H1 (cell line): ENCODE results near the gene MICU2. TPM values are rescaled to one million over a fixed set of nuclear protein-coding genes. Genes with fewer than 3 reads are reported as not detected.

Experiments
- CTCF ChIA-PET: fragments of 300-600 bp; sonication (Branson Sonifier 250); formaldehyde crosslinking; loops from one replicate; lab custom pipeline; 2021; ENCODE audit not compliant: partially characterized antibody; lab: Charles Lee
- POLR2A ChIA-PET: fragments of 300-600 bp; sonication (Branson Sonifier 250); formaldehyde crosslinking; loops from one replicate; lab custom pipeline; 2021; ENCODE audit warnings: inconsistent platforms; ENCODE audit not compliant: partially characterized antibody; lab: Charles Lee
- DNase-seq, 2 experiments: peaks; one replicate each; pipeline versions ENCODE4 v3.0.0 to v3.0.0-alpha.2; 2010 to 2022; ENCODE audit warnings: low spot score in 2 of 2, low read depth in 1 of 2, mixed read lengths in 1 of 2
- FAIRE-seq: peaks from 2 replicates; lab custom pipeline; 2011; peaks lifted over from hg19 to GRCh38; lab: Jason Lieb, UNC
- H2AFZ ChIP-seq: 2 replicates; pipeline ENCODE4 v1.8.1; 2012; ENCODE audit warnings: low read length, inconsistent platforms
- H2AK5ac ChIP-seq: 2 replicates; pipeline ENCODE4 v1.6.1; 2013; ENCODE audit warnings: low read depth, low read length
- H2BK120ac ChIP-seq: replicated peaks from 2 replicates; pipeline ENCODE3; 2013; ENCODE audit warnings: low read depth, low read length, inconsistent platforms
- H2BK12ac ChIP-seq: 2 replicates; pipeline ENCODE4 v1.6.1; 2013; ENCODE audit warnings: low read depth, low read length
- H2BK15ac ChIP-seq: 2 replicates; pipeline ENCODE4 v1.6.1; 2013; ENCODE audit warnings: low read length
- H2BK20ac ChIP-seq: 2 replicates; pipeline ENCODE4 v1.6.1; 2013; ENCODE audit warnings: low read length
- H2BK5ac ChIP-seq: 2 replicates; pipeline ENCODE4 v1.6.1; 2013; ENCODE audit warnings: low read depth, low read length
- H3K14ac ChIP-seq: 2 replicates; pipeline ENCODE4 v1.6.1; 2013; ENCODE audit warnings: inconsistent platforms; ENCODE audit not compliant: insufficient read length
- H3K18ac ChIP-seq: 2 replicates; pipeline ENCODE4 v1.6.1; 2013; ENCODE audit warnings: low read length; ENCODE audit errors: extremely low read depth
- H3K23ac ChIP-seq: 2 replicates; pipeline ENCODE4 v1.6.1; 2013; ENCODE audit warnings: inconsistent platforms; ENCODE audit not compliant: insufficient read length
- H3K23me2 ChIP-seq: 2 replicates; pipeline ENCODE4 v1.6.1; 2013; ENCODE audit warnings: low read depth, low read length
- H3K27ac ChIP-seq: 2 replicates; pipeline ENCODE4 v1.6.1; 2011; ENCODE audit warnings: low read depth, low read length, inconsistent platforms
- H3K27me3 ChIP-seq, 4 experiments: replicated peaks in 1 of 4; 1 replicate in 1 of 4; 2 replicates in 3 of 4; pipeline versions ENCODE4 v1.6.1 to v1.8.1; 2011 to 2013; ENCODE audit warnings: low read length in 3 of 4, mild to moderate bottlenecking in 3 of 4, inconsistent platforms in 2 of 4, mixed read lengths in 2 of 4, moderate library complexity in 1 of 4; ENCODE audit not compliant: control insufficient read depth in 3 of 4, insufficient read depth in 3 of 4; ENCODE audit errors: extremely low read depth in 1 of 4
- H3K36me3 ChIP-seq, 4 experiments: 2 replicates each; pipeline versions ENCODE4 v1.6.1 to v1.8.1; 2011 to 2013; ENCODE audit warnings: mild to moderate bottlenecking in 4 of 4, low read length in 3 of 4, moderate library complexity in 2 of 4, control low read depth in 1 of 4, inconsistent platforms in 1 of 4; ENCODE audit not compliant: insufficient read depth in 4 of 4, control insufficient read depth in 2 of 4
- H3K4ac ChIP-seq: replicated peaks from 2 replicates; pipeline ENCODE3; 2013; ENCODE audit warnings: low read length, low read depth, mixed read lengths, inconsistent platforms; ENCODE audit not compliant: insufficient read length
- H3K4me1 ChIP-seq, 4 experiments: replicated peaks in 1 of 4; 1 replicate in 1 of 4; 2 replicates in 3 of 4; pipeline versions ENCODE4 v1.6.1 to v1.8.1; 2011 to 2013; ENCODE audit warnings: low read length in 3 of 4, inconsistent platforms in 2 of 4, mixed read lengths in 1 of 4; ENCODE audit not compliant: insufficient read depth in 4 of 4, control insufficient read depth in 3 of 4
- H3K4me2 ChIP-seq, 2 experiments: 2 replicates each; pipeline versions ENCODE4 v1.6.1 to v1.8.1; 2011 to 2013; ENCODE audit warnings: low read depth in 2 of 2, low read length in 2 of 2, control low read depth in 1 of 2, inconsistent platforms in 1 of 2, mild to moderate bottlenecking in 1 of 2; ENCODE audit not compliant: insufficient read depth in 1 of 2
- H3K4me3 ChIP-seq, 4 experiments: fragments of 200-600, 300-600 bp in 1 of 4; sonication (generic), shearing (Covaris generic), sonication (Bioruptor Twin) in 1 of 4; 2 replicates each; pipeline versions ENCODE4 v1.5.1 to v1.8.1; 2011 to 2016; ENCODE audit warnings: low read length in 4 of 4, low read depth in 3 of 4, control low read depth in 2 of 4, inconsistent platforms in 2 of 4, mild to moderate bottlenecking in 2 of 4, mixed read lengths in 1 of 4, moderate library complexity in 1 of 4; ENCODE audit not compliant: insufficient read depth in 2 of 4; ENCODE audit errors: extremely low read depth in 1 of 4
- H3K56ac ChIP-seq: replicated peaks from 2 replicates; pipeline ENCODE3; 2013; ENCODE audit warnings: low read depth, mild to moderate bottlenecking, mixed read lengths, low read length, inconsistent platforms; ENCODE audit not compliant: insufficient read length
- H3K79me1 ChIP-seq: 2 replicates; pipeline ENCODE4 v1.6.1; 2013; ENCODE audit warnings: low read depth, low read length, control low read depth
- H3K79me2 ChIP-seq, 2 experiments: 2 replicates each; pipeline versions ENCODE4 v1.6.1 to v1.8.1; 2012 to 2013; ENCODE audit warnings: low read length in 2 of 2, mild to moderate bottlenecking in 2 of 2, inconsistent platforms in 1 of 2; ENCODE audit not compliant: insufficient read depth in 2 of 2, control insufficient read depth in 1 of 2
- H3K9ac ChIP-seq, 4 experiments: replicated peaks in 1 of 4; 1 replicate in 1 of 4; 2 replicates in 3 of 4; pipeline versions ENCODE4 v1.6.1 to v1.8.1; 2011 to 2013; ENCODE audit warnings: low read depth in 3 of 4, low read length in 3 of 4, control low read depth in 2 of 4, mild to moderate bottlenecking in 2 of 4, moderate library complexity in 2 of 4, inconsistent platforms in 1 of 4; ENCODE audit errors: extremely low read depth in 1 of 4
- H3K9me3 ChIP-seq, 2 experiments: 2 replicates each; pipeline versions ENCODE4 v1.6.1 to v1.8.1; 2012 to 2013; ENCODE audit warnings: mild to moderate bottlenecking in 2 of 2, moderate library complexity in 2 of 2, control low read depth in 1 of 2, inconsistent platforms in 1 of 2, low read depth in 1 of 2, low read length in 1 of 2, mixed read lengths in 1 of 2; ENCODE audit not compliant: insufficient read depth in 2 of 2
- H4K20me1 ChIP-seq, 2 experiments: replicated peaks in 1 of 2; 2 replicates each; pipeline versions ENCODE3 to v1.8.1; 2011 to 2013; ENCODE audit warnings: inconsistent platforms in 2 of 2, low read length in 2 of 2, mild to moderate bottlenecking in 1 of 2; ENCODE audit not compliant: insufficient read depth in 2 of 2, control insufficient read depth in 1 of 2
- H4K5ac ChIP-seq: 2 replicates; pipeline ENCODE4 v1.6.1; 2013; ENCODE audit warnings: low read length, low read depth, mixed read lengths, inconsistent platforms; ENCODE audit not compliant: insufficient read length
- H4K8ac ChIP-seq: 2 replicates; pipeline ENCODE4 v1.8.0; 2013; ENCODE audit warnings: mild to moderate bottlenecking, moderate library complexity, low read length, inconsistent platforms; ENCODE audit not compliant: insufficient read depth; ENCODE audit errors: extremely low read depth
- H4K91ac ChIP-seq: replicated peaks from 2 replicates; pipeline ENCODE3; 2013; ENCODE audit warnings: low read length, mixed read lengths, inconsistent platforms; ENCODE audit not compliant: insufficient read length
- ASH2L ChIP-seq: fragments of 200-600, 300-600 bp; sonication (generic); IDR thresholded peaks from one replicate; pipeline ENCODE4 v1.7.1; 2017; ENCODE audit warnings: low read length
- JUND ChIP-seq: IDR thresholded peaks from 2 replicates; pipeline ENCODE4 v1.6.1; 2011; ENCODE audit warnings: mild to moderate bottlenecking, improper control_type of control experiment, low read length
- SAP30 ChIP-seq: fragments of 300-600 bp; sonication (generic); IDR thresholded peaks from 2 replicates; pipeline ENCODE4 v1.7.1; 2012; ENCODE audit warnings: low read length, moderate library complexity, mild to moderate bottlenecking, inconsistent platforms; ENCODE audit not compliant: insufficient read depth, insufficient replicate concordance
- TAF1 ChIP-seq: IDR thresholded peaks from 2 replicates; pipeline ENCODE4 v1.6.1; 2011; ENCODE audit warnings: mild to moderate bottlenecking, low read depth, low read length
- polyA plus RNA-seq, 7 experiments: library from polyadenylated mRNA; depleted of rRNA in 3 of 7; stranded (reverse) in 5 of 7; unstranded in 2 of 7; fragments of >200 nt in 5 of 7; fragments of 200-250 nt in 2 of 7; gene quantifications; 1 replicate in 5 of 7; 2 replicates in 1 of 7; 4 replicates in 1 of 7; pipeline versions ENCODE4 v1.2.1 to v1.2.3, GENCODE V29; 2011 to 2013; ENCODE audit warnings: missing spikeins in 2 of 7, mixed read lengths in 2 of 7
- total RNA-seq: library from RNA; stranded (reverse); fragmentation: NEBNext Ultra II Directional; extraction: Animal tissue kit (Norgen Biotek cat#: 25700); gene quantifications from 2 replicates; pipeline ENCODE4 v1.2.1, GENCODE V29; 2021
- TF ChIP-seq, protein P1 (sequence below): IDR thresholded peaks from 2 replicates; pipeline ENCODE4 v1.6.1; 2012; ENCODE audit warnings: inconsistent platforms

Gene MICU2
- total and polyA plus RNA-seq, 2 of the 8 experiments (the other 6 are each of a cell fraction or from before 2014, with no cell fraction given) = 34.6 to 36.5 TPM

DNA sequence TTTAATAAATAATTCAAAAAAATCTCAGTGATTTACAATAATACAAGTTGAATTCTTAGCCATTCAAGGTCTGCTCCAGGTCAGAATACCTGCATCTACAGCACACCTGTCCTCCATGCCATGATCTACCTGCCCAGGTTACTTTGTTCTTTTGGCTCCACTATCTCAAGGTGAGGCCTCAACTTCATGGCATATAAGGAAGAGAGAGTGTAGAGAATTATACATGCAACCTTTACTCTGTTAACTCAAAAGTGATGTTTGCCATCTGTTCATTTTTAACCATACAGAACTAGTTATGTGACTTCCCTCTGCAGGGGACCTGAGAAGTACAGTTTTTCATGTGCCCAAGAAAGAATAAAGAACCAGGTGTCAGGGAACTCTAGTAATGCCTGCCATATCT is 28.2 kb upstream of the MICU2 start:
- Histone ChIP-seq H3K9me3 (peaks cover 2% of the 10 kb centered on the region in 2 experiments; a peak in 3 of 4 replicates), H4K5ac (no peak overlapping the region), H2BK12ac (no peak overlapping the region), H3K4me3 (no peak overlapping the region), H3K36me3 (no peaks in the 10 kb centered on the region), H2BK15ac (no peak overlapping the region), H3K4ac (no peak overlapping the region), H2BK120ac (no peak overlapping the region), H2AK5ac (no peak overlapping the region), H3K27ac (no peak overlapping the region), H3K79me1 (no peaks in the 10 kb centered on the region), H2BK5ac (no peak overlapping the region), H2BK20ac (no peak overlapping the region), H2AFZ (no peak overlapping the region), H3K27me3 (no peaks in the 10 kb centered on the region), H3K56ac (no peak overlapping the region), H3K9ac (no peak overlapping the region), H3K18ac (no peak overlapping the region), H3K4me1 (no peaks in the 10 kb centered on the region), H3K79me2 (no peaks in the 10 kb centered on the region), H4K8ac (no peak overlapping the region), H3K4me2 (no peak overlapping the region), H3K23me2 (no peaks in the 10 kb centered on the region), H3K14ac (no peak overlapping the region), H3K23ac (no peak overlapping the region), H4K91ac (no peak overlapping the region), H4K20me1 (no peaks in the 10 kb centered on the region)
- DNase-seq = no peak
- FAIRE-seq = no peak
- ChIA-PET POLR2A (no interaction called here), CTCF (no interaction called here)
- TF ChIP-seq TAF1 = no peak
- TF ChIP-seq JUND = no peak
- no peak for TF ChIP-seq ASH2L
- TF ChIP-seq, protein P1, sequence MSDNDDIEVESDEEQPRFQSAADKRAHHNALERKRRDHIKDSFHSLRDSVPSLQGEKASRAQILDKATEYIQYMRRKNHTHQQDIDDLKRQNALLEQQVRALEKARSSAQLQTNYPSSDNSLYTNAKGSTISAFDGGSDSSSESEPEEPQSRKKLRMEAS = no peak
- TF ChIP-seq SAP30 = no peak
